ENCODE measurements around the gene TMTC3.

Gene TMTC3

DNA sequence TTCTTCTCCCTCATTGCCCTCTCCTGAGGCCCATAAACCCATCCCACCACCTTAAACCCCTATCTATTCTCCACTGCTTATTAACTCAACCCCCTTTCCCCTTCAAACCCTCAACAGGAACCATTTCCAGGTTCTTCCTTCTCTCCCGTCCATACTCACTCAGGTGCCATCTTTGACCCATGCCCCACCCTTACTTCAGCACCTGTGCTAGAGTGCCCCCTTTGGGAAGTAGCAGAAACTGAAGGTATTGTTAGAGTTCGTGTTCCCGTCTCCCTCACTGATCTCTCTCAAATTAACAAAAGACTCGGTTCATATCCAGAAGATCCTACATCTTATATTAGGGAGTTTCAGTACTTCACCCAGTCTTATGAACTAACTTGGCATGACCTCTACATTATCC, 86.6 kb downstream of the TMTC3 start:
- no peak for DNase-seq

DNA sequence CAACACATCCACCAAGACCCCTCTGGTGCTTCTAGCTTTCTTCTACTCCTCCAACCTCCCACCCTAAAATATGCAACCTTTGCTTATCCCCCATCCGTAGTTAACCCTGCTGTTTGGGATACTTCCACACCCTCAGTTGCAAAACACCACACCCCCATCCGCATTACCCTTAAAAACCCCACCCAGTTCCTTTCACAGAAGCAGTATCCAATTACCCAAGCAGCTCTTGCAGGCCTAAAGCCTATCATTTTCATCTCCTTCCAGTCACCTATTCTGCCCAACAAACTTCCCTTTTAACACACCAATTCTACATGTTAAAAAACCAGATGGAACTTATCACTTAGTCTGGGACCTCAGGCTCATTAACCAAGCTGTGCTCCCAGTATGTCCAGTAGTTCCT, 88.2 kb downstream of the TMTC3 start:
- DNase-seq, result no peak

DNA sequence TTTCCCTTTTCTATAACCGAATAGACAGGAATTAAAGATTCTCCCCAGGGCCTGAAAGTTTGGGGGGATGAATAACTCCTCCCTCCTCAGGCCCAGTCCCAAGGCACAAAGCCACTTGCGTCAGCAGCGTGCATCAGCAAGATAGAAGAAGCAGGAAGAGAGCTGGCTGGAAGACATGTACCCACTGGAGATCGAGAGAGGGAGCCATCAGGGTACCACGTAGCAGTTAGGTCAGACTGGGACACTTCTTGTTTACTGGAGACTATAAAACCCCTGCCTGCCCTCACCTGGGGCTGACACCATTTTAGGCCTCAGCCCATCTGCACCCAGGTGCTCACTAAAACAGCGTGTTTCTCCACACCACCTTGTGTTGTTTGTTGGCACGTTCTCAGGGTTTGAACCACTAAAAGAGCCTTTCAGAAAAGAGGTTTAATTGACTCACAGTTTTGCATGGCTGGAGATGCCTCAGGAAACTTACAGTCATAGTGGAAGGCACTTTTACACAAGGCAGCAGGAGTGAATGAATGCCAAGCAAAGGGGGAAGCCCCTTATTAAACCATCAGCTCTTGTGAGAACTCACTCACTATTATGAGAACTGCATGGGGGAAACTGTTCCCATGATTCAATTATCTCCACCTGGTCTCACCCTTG, 93.2 kb downstream of the TMTC3 start:
- DNase-seq, result no peak

DNA sequence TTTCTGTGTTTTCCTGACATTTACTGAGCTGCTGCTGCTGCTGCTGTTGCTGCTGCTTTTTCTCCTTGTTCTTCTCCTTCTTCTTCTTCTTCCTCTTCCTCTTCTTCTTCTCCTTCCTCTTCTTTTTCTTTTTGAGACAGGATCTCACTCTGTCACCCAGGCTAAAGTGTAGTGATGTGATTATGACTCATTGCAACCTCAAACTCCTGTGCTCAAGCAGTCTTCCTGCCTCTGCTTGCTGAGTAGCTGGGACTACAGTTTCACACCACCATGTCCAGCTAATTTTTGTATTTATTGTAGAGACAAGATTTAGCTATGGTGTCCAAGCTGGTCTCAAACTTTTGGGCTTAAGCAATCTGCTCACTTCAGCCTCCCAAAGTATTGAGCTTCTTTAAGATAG, 95.8 kb downstream of the TMTC3 start:
- DNase-seq, result peak; percentile 84

- DNase-seq, result no peak
These were observed 96.3 kb downstream of the TMTC3 start for GRCh38 chr12:88238406-88238805.

GRCh38 chr12:88241862-88242570, 99.9 kb downstream of the TMTC3 start:
- peak; percentile 32 for DNase-seq

GRCh38 chr12:88242571-88242925, 100.4 kb downstream of the TMTC3 start:
- DNase-seq, result no peak

GRCh38 chr12:88242939-88243338, 100.8 kb downstream of the TMTC3 start:
- DNase-seq, result no peak

DNA sequence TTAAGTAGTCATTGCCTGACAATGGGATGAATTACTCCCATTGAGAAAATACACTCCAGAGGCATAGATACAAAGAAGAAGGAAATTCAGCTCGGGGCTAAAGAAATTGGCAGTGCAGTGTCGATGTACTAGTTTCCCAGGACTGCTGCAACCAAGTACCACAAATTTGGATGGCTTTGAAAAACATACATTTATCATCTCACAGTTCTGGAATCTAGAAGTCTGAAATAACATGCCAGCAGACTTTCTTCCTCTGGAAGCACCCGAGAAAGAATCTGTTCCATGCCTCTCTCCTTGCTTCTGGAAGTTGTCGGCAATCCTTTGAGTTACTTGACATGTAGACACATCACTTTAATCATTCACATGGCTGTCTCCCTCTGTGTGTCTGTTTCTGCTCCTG, 101.9 kb downstream of the TMTC3 start:
- DNase-seq, result no peak

DNA sequence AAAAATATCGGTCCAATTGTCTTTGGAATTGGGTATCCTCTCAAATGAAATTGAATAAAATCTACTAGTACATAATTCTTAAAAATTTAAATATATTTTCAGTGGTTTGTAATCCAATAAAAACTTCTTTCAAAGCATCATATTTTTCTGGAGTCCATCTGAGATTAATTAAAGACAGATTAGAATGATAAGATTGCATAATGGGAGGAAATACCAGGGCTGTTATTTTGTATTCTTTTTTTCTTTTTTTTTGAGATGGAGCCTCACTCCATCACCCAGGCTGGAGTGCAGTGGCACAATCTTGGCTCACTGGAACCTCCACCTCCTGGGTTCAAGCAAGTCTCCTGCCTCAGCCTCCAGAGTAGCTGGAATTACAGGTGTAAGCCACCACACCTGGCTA, 103.8 kb downstream of the TMTC3 start:
- DNase-seq, result no peak

DNA sequence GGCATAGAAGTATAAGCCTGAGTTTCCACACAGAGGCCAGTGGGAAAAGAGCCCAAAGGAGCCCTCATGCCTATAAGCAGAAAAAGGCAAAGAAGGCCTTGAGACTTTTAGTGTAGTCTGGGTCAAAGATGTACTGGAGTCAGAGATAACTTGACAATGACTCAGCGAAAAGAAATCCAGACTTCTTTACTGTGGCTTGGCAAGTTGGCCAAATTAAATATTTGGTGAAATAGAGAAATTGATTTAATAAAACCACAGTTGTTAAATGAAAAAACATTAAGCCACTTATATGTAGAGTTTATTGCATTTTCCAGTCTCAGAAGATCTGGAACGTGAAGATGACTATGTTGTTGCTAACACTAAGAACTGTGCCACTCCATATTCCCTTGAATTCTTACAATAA, 105.1 kb downstream of the TMTC3 start:
- DNase-seq, result no peak

- DNase-seq, result no peak
These were observed 106.5 kb downstream of the TMTC3 start for GRCh38 chr12:88248606-88249005.

Data from MV-4-11 (cell line).